Neutrophil (primary cell): Measurements from ENCODE around the gene PTPRN2.
"Not testable (repeated sequence)": the region's sequence is repeated elsewhere in the genome, so short reads cannot be mapped to it uniquely, and the experiment has no call there.

ENCODE experiments used
- H3K27ac ChIP-seq: fragments of 200-600 bp; sonication (generic); 2 replicates; pipeline ENCODE4 v1.5.1; 2016; ENCODE audit warnings: mild to moderate bottlenecking, moderate library complexity
- H3K27me3 ChIP-seq: fragments of 200-600 bp; sonication (generic); 2 replicates; pipeline ENCODE4 v1.6.0; 2016; ENCODE audit warnings: mild to moderate bottlenecking
- H3K36me3 ChIP-seq: fragments of 200-600 bp; sonication (generic); 2 replicates; pipeline ENCODE4 v1.5.1; 2017
- H3K4me1 ChIP-seq, 2 experiments: fragments of 200-600 bp in 1 of 2; sonication (generic) in 1 of 2; 1 replicate in 1 of 2; 2 replicates in 1 of 2; pipeline versions ENCODE4 v1.5.1 to v1.6.1; 2013 to 2016; ENCODE audit warnings: low read depth in 1 of 2, low read length in 1 of 2, mild to moderate bottlenecking in 1 of 2, moderate library complexity in 1 of 2; ENCODE audit not compliant: control insufficient read depth in 1 of 2, insufficient read depth in 1 of 2
- H3K4me3 ChIP-seq, 2 experiments: fragments of 200-600 bp in 1 of 2; sonication (generic) in 1 of 2; 1 replicate in 1 of 2; 2 replicates in 1 of 2; pipeline ENCODE4 v1.5.1; 2013 to 2016; ENCODE audit warnings: low read depth in 1 of 2, low read length in 1 of 2, mild to moderate bottlenecking in 1 of 2, moderate library complexity in 1 of 2
- H3K9me3 ChIP-seq: fragments of 200-600 bp; sonication (generic); 2 replicates; pipeline ENCODE4 v1.5.1; 2016
- CTCF ChIP-seq: fragments of 200-600 bp; sonication (generic); IDR thresholded peaks from 2 replicates; pipeline ENCODE4 v1.5.1; 2016; ENCODE audit warnings: antibody characterized with exemption

Gene PTPRN2

GRCh38 chr7:157495177-157495553, 1092.5 kb downstream of the PTPRN2 start:
- peaks cover 12% of the 10 kb centered on the region for H3K27me3 ChIP-seq
- H3K4me1 ChIP-seq = peaks cover 29 to 35% of the 10 kb centered on the region in 2 experiments
- H3K36me3 ChIP-seq = no peaks in the 10 kb centered on the region
- H3K4me3 ChIP-seq = no peak overlapping the region
- H3K27ac ChIP-seq = no peak overlapping the region
- no peak for TF ChIP-seq CTCF
- no peaks in the 10 kb centered on the region for H3K9me3 ChIP-seq

GRCh38 chr7:157494506-157495176, 1093.0 kb downstream of the PTPRN2 start:
- TF ChIP-seq CTCF = no peak
- H3K9me3 ChIP-seq = no peaks in the 10 kb centered on the region
- H3K4me1 ChIP-seq = peaks cover 34 to 40% of the 10 kb centered on the region in 2 experiments
- H3K36me3 ChIP-seq = no peaks in the 10 kb centered on the region
- H3K27ac ChIP-seq = no peak overlapping the region
- H3K27me3 ChIP-seq = peaks cover 12% of the 10 kb centered on the region
- H3K4me3 ChIP-seq = no peak overlapping the region

GRCh38 chr7:157493776-157494175, 1093.8 kb downstream of the PTPRN2 start:
- Histone ChIP-seq H3K4me1 (peaks cover 37 to 48% of the 10 kb centered on the region in 2 experiments), H3K27me3 (peaks cover 12% of the 10 kb centered on the region), H3K36me3 (no peaks in the 10 kb centered on the region), H3K9me3 (no peaks in the 10 kb centered on the region), H3K4me3 (no peak overlapping the region), H3K27ac (no peak overlapping the region)
- TF ChIP-seq CTCF = no peak

- H3K27me3 ChIP-seq = peaks cover 12% of the 10 kb centered on the region
- no peaks in the 10 kb centered on the region for H3K9me3 ChIP-seq
- peaks cover 37 to 48% of the 10 kb centered on the region in 2 experiments for H3K4me1 ChIP-seq
- H3K36me3 ChIP-seq = no peaks in the 10 kb centered on the region
- no peak for TF ChIP-seq CTCF
- H3K27ac ChIP-seq = no peak overlapping the region
- no peak overlapping the region for H3K4me3 ChIP-seq
Observed at GRCh38 chr7:157493017-157493416, 1094.6 kb downstream of the PTPRN2 start.

GRCh38 chr7:157490465-157490912, 1097.1 kb downstream of the PTPRN2 start:
- peak; percentile 52 for TF ChIP-seq CTCF
- peak overlapping the region in 1 of 2 experiments; percentile 28 for H3K4me3 ChIP-seq
- no peaks in the 10 kb centered on the region for H3K36me3 ChIP-seq
- H3K27me3 ChIP-seq = peaks cover 6% of the 10 kb centered on the region
- no peaks in the 10 kb centered on the region for H3K9me3 ChIP-seq
- H3K4me1 ChIP-seq = peaks cover 37 to 48% of the 10 kb centered on the region in 2 experiments
- peak overlapping the region; percentile 93 for H3K27ac ChIP-seq

GRCh38 chr7:157489870-157490269, 1097.8 kb downstream of the PTPRN2 start:
- H3K36me3 ChIP-seq, H3K27me3 ChIP-seq, H3K9me3 ChIP-seq: not testable (repeated sequence)
- H3K4me1 ChIP-seq = peaks cover 37 to 48% of the 10 kb centered on the region in 2 experiments
- peak overlapping the region in 1 of 2 experiments; percentile 28 for H3K4me3 ChIP-seq
- H3K27ac ChIP-seq = peak overlapping the region; percentile 93
